ENCODE data around the gene PDE3A. TPM values are rescaled to one million over a fixed set of nuclear protein-coding genes. Genes with fewer than 3 reads are reported as not detected.
A peak's percentile ranks its signal among the peaks of the same experiment; 100 is the strongest.
"Not testable (repeated sequence)": the region's sequence is repeated elsewhere in the genome, so short reads cannot be mapped to it uniquely, and the experiment has no call there.

Gene PDE3A
- total RNA-seq, 2 donors from 2014 or later, result 80.7 to 127 TPM

- Histone ChIP-seq H3K4me1 (peaks cover 0 to 24% of the 10 kb centered on the region in 2 donors), H3K27me3 (no peaks in the 10 kb centered on the region), H3K4me3 (no peak overlapping the region), H3K9me3 (no peaks in the 10 kb centered on the region), H3K36me3 (no peaks in the 10 kb centered on the region), H3K27ac (peak overlapping the region in 1 of 2 donors; percentile 98)
- DNase-seq (ENCODE audit: low spot score), result no peak
- no peak for TF ChIP-seq CTCF (IDR thresholded peaks at IDR 0.05)
These were observed 7.2 kb downstream of the PDE3A start for GRCh38 chr12:20375560-20375959.

DNA sequence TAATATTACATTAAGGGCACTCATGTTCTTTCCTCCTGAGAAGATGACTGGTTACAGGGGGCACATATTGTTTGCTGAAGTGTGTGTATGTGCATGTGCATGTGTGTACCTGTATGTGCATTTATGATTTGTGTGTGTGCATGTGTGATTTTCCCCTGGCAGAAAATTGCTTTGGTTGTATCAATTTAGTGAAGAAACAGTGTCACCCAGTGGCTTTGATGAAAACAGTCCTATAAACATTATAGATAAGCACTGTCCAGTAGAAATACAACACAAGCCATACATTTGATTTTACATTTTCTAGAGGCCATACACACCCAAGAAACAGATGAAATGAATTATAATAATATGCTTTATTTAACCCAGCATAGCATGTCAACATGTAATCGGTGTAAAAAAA lies 8.6 kb downstream of the PDE3A start:
- no peaks in the 10 kb centered on the region for H3K36me3 ChIP-seq
- TF ChIP-seq CTCF (IDR thresholded peaks at IDR 0.05), result peak; percentile 18 to 57
- no peak for DNase-seq (ENCODE audit: low spot score)
- H3K9me3 ChIP-seq, result no peaks in the 10 kb centered on the region
- H3K4me3 ChIP-seq, result no peak overlapping the region
- no peaks in the 10 kb centered on the region for H3K27me3 ChIP-seq
- peak overlapping the region; percentile 74 to 98 for H3K27ac ChIP-seq
- H3K4me1 ChIP-seq, result peaks cover 0 to 37% of the 10 kb centered on the region in 2 donors

- no peak for DNase-seq (ENCODE audit: low spot score)
- TF ChIP-seq CTCF (IDR thresholded peaks at IDR 0.05), result no peak
- H3K27ac ChIP-seq, result peak overlapping the region; percentile 74 to 98
- no peaks in the 10 kb centered on the region for H3K27me3 ChIP-seq
- H3K4me3 ChIP-seq, result no peak overlapping the region
- no peaks in the 10 kb centered on the region for H3K36me3 ChIP-seq
- H3K4me1 ChIP-seq, result peaks cover 0 to 45% of the 10 kb centered on the region in 2 donors
- no peaks in the 10 kb centered on the region for H3K9me3 ChIP-seq
These were observed 9.4 kb downstream of the PDE3A start for GRCh38 chr12:20377750-20378149.

- peaks cover 0 to 49% of the 10 kb centered on the region in 2 donors for H3K4me1 ChIP-seq
- H3K27ac ChIP-seq, result peak overlapping the region; percentile 74 to 98
- no peak for TF ChIP-seq CTCF (IDR thresholded peaks at IDR 0.05)
- no peaks in the 10 kb centered on the region for H3K27me3 ChIP-seq
- no peak overlapping the region for H3K4me3 ChIP-seq
- DNase-seq (ENCODE audit: low spot score), result no peak
- H3K36me3 ChIP-seq, result no peaks in the 10 kb centered on the region
- H3K9me3 ChIP-seq, result no peaks in the 10 kb centered on the region
These were observed 13.8 kb downstream of the PDE3A start for GRCh38 chr12:20382117-20382516.

- Histone ChIP-seq H3K36me3 (no peaks in the 10 kb centered on the region), H3K9me3 (no peaks in the 10 kb centered on the region), H3K4me1 (peaks cover 0 to 47% of the 10 kb centered on the region in 2 donors), H3K27me3 (no peaks in the 10 kb centered on the region), H3K4me3 (no peak overlapping the region), H3K27ac (peak overlapping the region; percentile 74 to 98)
- DNase-seq (ENCODE audit: low spot score), result no peak
- TF ChIP-seq CTCF (IDR thresholded peaks at IDR 0.05), result no peak
These were observed 15.3 kb downstream of the PDE3A start for GRCh38 chr12:20383612-20384011.

- not testable (repeated sequence) for H3K9me3 ChIP-seq; H3K27me3 ChIP-seq; H3K27ac ChIP-seq; H3K4me3 ChIP-seq; H3K36me3 ChIP-seq; DNase-seq (ENCODE audit: low spot score)
- peaks cover 0 to 47% of the 10 kb centered on the region in 2 donors for H3K4me1 ChIP-seq
These were observed 16.5 kb downstream of the PDE3A start for GRCh38 chr12:20384836-20385235.
